ENCODE measurements around the gene MEIS1.

DNA sequence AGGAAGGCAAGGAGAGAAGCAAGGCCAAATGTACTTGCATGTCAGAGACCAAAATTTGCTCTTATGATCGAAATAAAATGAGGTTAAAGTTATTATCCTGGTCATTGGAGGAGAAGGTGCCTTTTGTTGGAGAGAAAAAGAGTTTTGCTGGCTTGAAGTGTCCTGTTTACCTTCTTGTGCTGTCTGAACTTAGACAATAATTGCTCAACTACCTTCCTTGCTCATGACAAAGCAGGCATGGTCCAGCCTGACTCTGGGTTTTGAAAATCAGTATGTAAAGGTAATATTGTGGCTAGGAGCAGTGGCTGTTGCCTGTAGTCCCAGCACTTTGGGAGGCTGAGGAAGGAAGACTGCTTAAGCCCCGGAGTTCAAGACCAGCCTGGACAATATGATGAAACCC is 89.1 kb downstream of the MEIS1 start:
- TF ChIP-seq, protein P1, sequence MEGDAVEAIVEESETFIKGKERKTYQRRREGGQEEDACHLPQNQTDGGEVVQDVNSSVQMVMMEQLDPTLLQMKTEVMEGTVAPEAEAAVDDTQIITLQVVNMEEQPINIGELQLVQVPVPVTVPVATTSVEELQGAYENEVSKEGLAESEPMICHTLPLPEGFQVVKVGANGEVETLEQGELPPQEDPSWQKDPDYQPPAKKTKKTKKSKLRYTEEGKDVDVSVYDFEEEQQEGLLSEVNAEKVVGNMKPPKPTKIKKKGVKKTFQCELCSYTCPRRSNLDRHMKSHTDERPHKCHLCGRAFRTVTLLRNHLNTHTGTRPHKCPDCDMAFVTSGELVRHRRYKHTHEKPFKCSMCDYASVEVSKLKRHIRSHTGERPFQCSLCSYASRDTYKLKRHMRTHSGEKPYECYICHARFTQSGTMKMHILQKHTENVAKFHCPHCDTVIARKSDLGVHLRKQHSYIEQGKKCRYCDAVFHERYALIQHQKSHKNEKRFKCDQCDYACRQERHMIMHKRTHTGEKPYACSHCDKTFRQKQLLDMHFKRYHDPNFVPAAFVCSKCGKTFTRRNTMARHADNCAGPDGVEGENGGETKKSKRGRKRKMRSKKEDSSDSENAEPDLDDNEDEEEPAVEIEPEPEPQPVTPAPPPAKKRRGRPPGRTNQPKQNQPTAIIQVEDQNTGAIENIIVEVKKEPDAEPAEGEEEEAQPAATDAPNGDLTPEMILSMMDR (IDR thresholded peaks at IDR 0.05), result no peak
- TF ChIP-seq POLR2A (IDR thresholded peaks at IDR 0.05), result no peak
